Nephron progenitor cell (in vitro differentiated cells): ENCODE results near the gene PLXNA4.

ENCODE experiments used
- DNase-seq: peaks from one replicate; pipeline ENCODE4 v3.0.0; 2021
- H3K27ac Mint-ChIP-seq: 2 replicates; pipeline ENCODE4 v1.8.0; 2021; ENCODE audit warnings: mild to moderate bottlenecking, moderate library complexity, mixed read lengths
- H3K27me3 Mint-ChIP-seq: 2 replicates; pipeline ENCODE4 v1.8.0; 2021; ENCODE audit warnings: mild to moderate bottlenecking, low read depth, mixed read lengths; ENCODE audit not compliant: poor library complexity
- H3K36me3 Mint-ChIP-seq: 2 replicates; pipeline ENCODE4 v1.8.0; 2021; ENCODE audit warnings: low read depth, mixed read lengths
- H3K4me1 Mint-ChIP-seq: 2 replicates; pipeline ENCODE4 v1.8.0; 2021; ENCODE audit warnings: mixed read lengths
- H3K4me3 Mint-ChIP-seq: 2 replicates; pipeline ENCODE4 v1.8.0; 2021; ENCODE audit warnings: mild to moderate bottlenecking, moderate library complexity, mixed read lengths
- H3K9me3 Mint-ChIP-seq: 2 replicates; pipeline ENCODE4 v1.8.0; 2021; ENCODE audit warnings: mild to moderate bottlenecking, moderate library complexity, mixed read lengths
- CTCF ChIP-seq: fragments of 200-600 bp; sonication (generic); IDR thresholded peaks from 2 replicates; pipeline ENCODE4 v1.5.0; 2021; ENCODE audit warnings: antibody characterized with exemption

Gene PLXNA4

GRCh38 chr7:132152131-132152889, 424.0 kb downstream of the PLXNA4 start:
- peaks cover 68% of the 10 kb centered on the region for H3K27me3 Mint-ChIP-seq
- no peak overlapping the region for H3K4me3 Mint-ChIP-seq
- TF ChIP-seq CTCF: no peak
- no peak overlapping the region for H3K27ac Mint-ChIP-seq
- peaks cover 21% of the 10 kb centered on the region for H3K4me1 Mint-ChIP-seq
- no peak for DNase-seq
- no peaks in the 10 kb centered on the region for H3K36me3 Mint-ChIP-seq
- H3K9me3 Mint-ChIP-seq: peaks cover 5% of the 10 kb centered on the region

GRCh38 chr7:132150711-132151110, 425.6 kb downstream of the PLXNA4 start:
- Mint-ChIP-seq H3K4me1 (peaks cover 21% of the 10 kb centered on the region), H3K9me3 (peaks cover 5% of the 10 kb centered on the region), H3K36me3 (no peaks in the 10 kb centered on the region), H3K27ac (no peak overlapping the region), H3K27me3 (peaks cover 65% of the 10 kb centered on the region), H3K4me3 (no peak overlapping the region)
- DNase-seq: no peak
- no peak for TF ChIP-seq CTCF

- no peaks in the 10 kb centered on the region for H3K36me3 Mint-ChIP-seq
- no peak for TF ChIP-seq CTCF
- peaks cover 5% of the 10 kb centered on the region for H3K9me3 Mint-ChIP-seq
- H3K4me3 Mint-ChIP-seq: no peak overlapping the region
- H3K4me1 Mint-ChIP-seq: peaks cover 21% of the 10 kb centered on the region
- peaks cover 59% of the 10 kb centered on the region for H3K27me3 Mint-ChIP-seq
- no peak overlapping the region for H3K27ac Mint-ChIP-seq
- DNase-seq: peak; percentile 29
Observed at GRCh38 chr7:132149436-132150304, 426.6 kb downstream of the PLXNA4 start.

- Mint-ChIP-seq H3K9me3 (peaks cover 5% of the 10 kb centered on the region), H3K36me3 (no peaks in the 10 kb centered on the region), H3K27me3 (peaks cover 57% of the 10 kb centered on the region), H3K4me1 (peaks cover 21% of the 10 kb centered on the region), H3K4me3 (no peak overlapping the region), H3K27ac (no peak overlapping the region)
- no peak for DNase-seq
- no peak for TF ChIP-seq CTCF
Observed at GRCh38 chr7:132148876-132149275, 427.4 kb downstream of the PLXNA4 start.

- H3K27me3 Mint-ChIP-seq: peaks cover 37% of the 10 kb centered on the region
- H3K27ac Mint-ChIP-seq: no peak overlapping the region
- H3K4me3 Mint-ChIP-seq: no peak overlapping the region
- no peak for DNase-seq
- no peaks in the 10 kb centered on the region for H3K36me3 Mint-ChIP-seq
- no peaks in the 10 kb centered on the region for H3K9me3 Mint-ChIP-seq
- no peak for TF ChIP-seq CTCF
- H3K4me1 Mint-ChIP-seq: peaks cover 9% of the 10 kb centered on the region
Observed at GRCh38 chr7:132145466-132145865, 430.8 kb downstream of the PLXNA4 start.
